Adrenal gland (tissue), 5 donors: ENCODE results near the gene FNDC3B.

Experiments
- POLR2A ChIP-seq, 2 donors: fragments of 450-650 bp; IDR thresholded peaks; one replicate each; pipeline ENCODE4 v1.6.1; 2017; ENCODE audit warnings: antibody characterized with exemption in 2 of 2, mild to moderate bottlenecking in 2 of 2, moderate library complexity in 1 of 2
- TF ChIP-seq, protein P1 (sequence below), 6 experiments: fragments of 450-650 bp in 4 of 6; fragments of 200-600 bp in 2 of 6; sonication (generic) in 1 of 6; IDR thresholded peaks; 1 replicate in 5 of 6; 2 replicates in 1 of 6; pipeline versions ENCODE4 v1.5.1 to v1.8.0; 2016 to 2021; ENCODE audit warnings: antibody characterized with exemption in 6 of 6, mild to moderate bottlenecking in 2 of 6, moderate library complexity in 1 of 6
- donor health status: DM: no; HTN: no; CAD: no.

DNA sequence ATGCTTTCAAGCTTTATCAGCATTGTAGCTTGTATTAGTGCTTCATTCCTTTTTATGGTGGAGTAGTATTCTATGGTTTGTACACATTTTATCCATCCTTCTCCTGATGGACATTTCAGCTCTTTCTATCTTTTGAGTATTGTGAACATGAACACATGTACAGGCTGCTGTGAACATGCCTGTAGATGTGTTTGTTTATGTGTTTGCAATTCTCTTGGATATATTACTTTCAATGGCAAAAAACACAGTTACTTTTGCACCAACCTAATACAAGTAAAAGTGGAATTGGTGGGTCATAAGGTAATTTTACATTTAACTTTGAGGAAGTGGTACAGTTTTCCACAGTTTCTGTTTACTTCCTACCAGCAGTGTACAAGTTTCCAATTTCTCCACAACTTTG is 180.4 kb downstream of the FNDC3B start:
- TF ChIP-seq, protein P1, sequence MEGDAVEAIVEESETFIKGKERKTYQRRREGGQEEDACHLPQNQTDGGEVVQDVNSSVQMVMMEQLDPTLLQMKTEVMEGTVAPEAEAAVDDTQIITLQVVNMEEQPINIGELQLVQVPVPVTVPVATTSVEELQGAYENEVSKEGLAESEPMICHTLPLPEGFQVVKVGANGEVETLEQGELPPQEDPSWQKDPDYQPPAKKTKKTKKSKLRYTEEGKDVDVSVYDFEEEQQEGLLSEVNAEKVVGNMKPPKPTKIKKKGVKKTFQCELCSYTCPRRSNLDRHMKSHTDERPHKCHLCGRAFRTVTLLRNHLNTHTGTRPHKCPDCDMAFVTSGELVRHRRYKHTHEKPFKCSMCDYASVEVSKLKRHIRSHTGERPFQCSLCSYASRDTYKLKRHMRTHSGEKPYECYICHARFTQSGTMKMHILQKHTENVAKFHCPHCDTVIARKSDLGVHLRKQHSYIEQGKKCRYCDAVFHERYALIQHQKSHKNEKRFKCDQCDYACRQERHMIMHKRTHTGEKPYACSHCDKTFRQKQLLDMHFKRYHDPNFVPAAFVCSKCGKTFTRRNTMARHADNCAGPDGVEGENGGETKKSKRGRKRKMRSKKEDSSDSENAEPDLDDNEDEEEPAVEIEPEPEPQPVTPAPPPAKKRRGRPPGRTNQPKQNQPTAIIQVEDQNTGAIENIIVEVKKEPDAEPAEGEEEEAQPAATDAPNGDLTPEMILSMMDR (IDR thresholded peaks at IDR 0.05) = no peak
- TF ChIP-seq POLR2A (IDR thresholded peaks at IDR 0.05) = no peak
